K562 (cell line): ENCODE data around the gene KCNQ4.

Source experiments
- CREB1 ChIP-seq, 2 experiments: sonication (generic) in 1 of 2; formaldehyde crosslinking in 1 of 2; IDR thresholded peaks; 2 replicates each; pipeline versions ENCODE4 v1.6.1 to v1.8.0; 2012 to 2022; ENCODE audit warnings: inconsistent platforms in 1 of 2, mild to moderate bottlenecking in 1 of 2, missing genetic modification reagents in 1 of 2, moderate library complexity in 1 of 2
- EZH2 ChIP-seq: IDR thresholded peaks from 2 replicates; pipeline ENCODE4 v1.6.1; 2012; ENCODE audit warnings: low read depth, mild to moderate bottlenecking, inconsistent platforms, low read length, borderline replicate concordance
- KLF16 ChIP-seq: IDR thresholded peaks from 2 replicates; pipeline ENCODE4 v1.6.1; 2016; ENCODE audit warnings: antibody characterized with exemption
- MAX ChIP-seq: sonication (generic); formaldehyde crosslinking; IDR thresholded peaks from 2 replicates; pipeline ENCODE4 v1.9.0; 2022; ENCODE audit warnings: mild to moderate bottlenecking, missing genetic modification reagents
- SMAD2 ChIP-seq: fragments of 150-350 bp; IDR thresholded peaks from 2 replicates; pipeline ENCODE4 v1.6.1; 2014; ENCODE audit warnings: low read depth, mild to moderate bottlenecking, low read length
- TARDBP ChIP-seq: fragments of 450-650 bp; IDR thresholded peaks from 2 replicates; pipeline ENCODE4 v1.6.1; 2016

GRCh38 chr1:40740039-40740996 lies 43.3 kb upstream of the KCNQ4 start:
- TF ChIP-seq SMAD2 (no peak), TARDBP (no peak), EZH2 (no peak), MAX (CRISPR knock-in tag) (no peak), KLF16 (no peak), CREB1 (IDR thresholded peaks at IDR 0.05) (no peak), CREB1 (CRISPR knock-in tag; IDR thresholded peaks at IDR 0.05) (no peak)
